NCI-H2107 treated with DMSO at 0.1 percent for 48 hours (cell line): ENCODE data around the gene GALK2.

Experiments used
- DNase-seq: peaks from one replicate; lab custom pipeline; 2025; ENCODE audit not compliant: unreplicated experiment; lab: John Stamatoyannopoulos, UW

GALK2 gene

GRCh38 chr15:49278751-49279150 is 108.7 kb downstream of the GALK2 start:
- DNase-seq, result no peak

- no peak for DNase-seq
Measured at GRCh38 chr15:49279521-49280456, 109.7 kb downstream of the GALK2 start.

- DNase-seq, result no peak
Measured at GRCh38 chr15:49282366-49282765, 112.3 kb downstream of the GALK2 start.

- DNase-seq, result no peak
Measured at GRCh38 chr15:49286649-49287404, 116.8 kb downstream of the GALK2 start.

- DNase-seq, result no peak
Measured at GRCh38 chr15:49287481-49287880, 117.4 kb downstream of the GALK2 start.

GRCh38 chr15:49288391-49288790 is 118.3 kb downstream of the GALK2 start:
- no peak for DNase-seq

GRCh38 chr15:49290191-49290590 is 120.1 kb downstream of the GALK2 start:
- DNase-seq, result no peak

- no peak for DNase-seq
Measured at GRCh38 chr15:49293941-49294340, 123.9 kb downstream of the GALK2 start.

GRCh38 chr15:49296258-49296657 is 126.2 kb downstream of the GALK2 start:
- DNase-seq, result no peak

- DNase-seq, result no peak
Measured at GRCh38 chr15:49297584-49297983, 127.5 kb downstream of the GALK2 start.

GRCh38 chr15:49300856-49301255 is 130.8 kb downstream of the GALK2 start:
- no peak for DNase-seq

- no peak for DNase-seq
Measured at GRCh38 chr15:49301562-49301961, 131.5 kb downstream of the GALK2 start.

- no peak for DNase-seq
Measured at GRCh38 chr15:49303003-49303402, 133.0 kb downstream of the GALK2 start.

GRCh38 chr15:49306551-49306950 is 136.5 kb downstream of the GALK2 start:
- DNase-seq, result no peak

- DNase-seq, result no peak
Measured at GRCh38 chr15:49308686-49309085, 138.6 kb downstream of the GALK2 start.

GRCh38 chr15:49309889-49310288 is 139.8 kb downstream of the GALK2 start:
- no peak for DNase-seq

- DNase-seq, result no peak
Measured at GRCh38 chr15:49313650-49314049, 143.6 kb downstream of the GALK2 start.

- no peak for DNase-seq
Measured at GRCh38 chr15:49314716-49315115, 144.7 kb downstream of the GALK2 start.

GRCh38 chr15:49315391-49315823 is 145.4 kb downstream of the GALK2 start:
- DNase-seq, result no peak

- no peak for DNase-seq
Measured at GRCh38 chr15:49320351-49320750, 150.3 kb downstream of the GALK2 start.

- no peak for DNase-seq
Measured at GRCh38 chr15:49323207-49323606, 153.2 kb downstream of the GALK2 start.

- DNase-seq, result no peak
Measured at GRCh38 chr15:49327927-49328326, 157.9 kb downstream of the GALK2 start.
